MM.1S (cell line): Measurements from ENCODE around the gene APOC1.

Experiments used
- DNase-seq: peaks from one replicate; pipeline ENCODE4 v3.0.0-alpha.2; 2015
- H2AFZ ChIP-seq: fragments of 300-600 bp; sonication (generic); 2 replicates; pipeline ENCODE4 v1.6.0; 2016; ENCODE audit warnings: antibody characterized with exemption, low read length
- H3F3A ChIP-seq: fragments of 300-600 bp; sonication (generic); 2 replicates; pipeline ENCODE4 v1.6.1; 2016; ENCODE audit warnings: mild to moderate bottlenecking, antibody characterized with exemption, low read length, moderate library complexity, mixed read lengths; ENCODE audit not compliant: insufficient read depth
- H3K27ac ChIP-seq: fragments of 300-600 bp; sonication (generic); 2 replicates; pipeline ENCODE4 v1.5.1; 2016; ENCODE audit warnings: mild to moderate bottlenecking, low read length
- H3K27me3 ChIP-seq: fragments of 300-600 bp; sonication (generic); replicated peaks from 2 replicates; pipeline ENCODE4 v1.6.0; 2016; ENCODE audit warnings: low read length; ENCODE audit not compliant: insufficient read depth
- H3K36me3 ChIP-seq: fragments of 300-600 bp; sonication (generic); replicated peaks from 2 replicates; pipeline ENCODE4 v1.6.1; 2016; ENCODE audit warnings: mild to moderate bottlenecking, low read length, mixed read lengths; ENCODE audit not compliant: insufficient read depth
- H3K4me1 ChIP-seq: fragments of 300-600 bp; sonication (generic); 2 replicates; pipeline ENCODE4 v1.6.1; 2016; ENCODE audit warnings: low read length, mixed read lengths
- H3K4me2 ChIP-seq: fragments of 300-600 bp; sonication (generic); 2 replicates; pipeline ENCODE4 v1.6.0; 2016; ENCODE audit warnings: low read depth, low read length
- H3K4me3 ChIP-seq: fragments of 300-600 bp; sonication (generic); 2 replicates; pipeline ENCODE4 v1.5.1; 2016; ENCODE audit warnings: low read length, mixed read lengths
- H3K79me2 ChIP-seq: fragments of 300-600 bp; sonication (generic); 2 replicates; pipeline ENCODE4 v1.6.1; 2016; ENCODE audit warnings: mixed run types, low read length, mixed read lengths
- H3K9ac ChIP-seq: fragments of 300-600 bp; sonication (generic); 2 replicates; pipeline ENCODE4 v1.6.1; 2016; ENCODE audit warnings: low read length, mixed read lengths
- H3K9me2 ChIP-seq: fragments of 300-600 bp; sonication (generic); replicated peaks from 2 replicates; pipeline ENCODE4 v1.6.1; 2016; ENCODE audit warnings: mild to moderate bottlenecking, low read length, mixed read lengths; ENCODE audit not compliant: insufficient read depth
- H3K9me3 ChIP-seq: fragments of 300-600 bp; sonication (generic); replicated peaks from 2 replicates; pipeline ENCODE4 v1.6.1; 2016; ENCODE audit warnings: mild to moderate bottlenecking, low read length, mixed read lengths; ENCODE audit not compliant: insufficient read depth
- H4K20me1 ChIP-seq: fragments of 300-600 bp; sonication (generic); 2 replicates; pipeline ENCODE4 v1.6.1; 2016; ENCODE audit warnings: mild to moderate bottlenecking, low read length, moderate library complexity, mixed read lengths; ENCODE audit not compliant: insufficient read depth
- EZH2 ChIP-seq: fragments of 300-600 bp; sonication (generic); optimal IDR thresholded peaks from 2 replicates; pipeline ENCODE3; 2017; ENCODE audit warnings: low read depth, mild to moderate bottlenecking, antibody characterized with exemption, low read length, mixed read lengths
- EZH2phosphoT487 ChIP-seq: fragments of 300-600 bp; sonication (generic); IDR thresholded peaks from 2 replicates; pipeline ENCODE4 v1.6.1; 2018; ENCODE audit warnings: antibody characterized with exemption, low read length
- TF ChIP-seq, protein P1 (sequence below): fragments of 300-600 bp; sonication (generic); IDR thresholded peaks from 2 replicates; pipeline ENCODE4 v1.5.1; 2016; ENCODE audit warnings: antibody characterized with exemption, low read length, mixed read lengths

The APOC1 gene

DNA sequence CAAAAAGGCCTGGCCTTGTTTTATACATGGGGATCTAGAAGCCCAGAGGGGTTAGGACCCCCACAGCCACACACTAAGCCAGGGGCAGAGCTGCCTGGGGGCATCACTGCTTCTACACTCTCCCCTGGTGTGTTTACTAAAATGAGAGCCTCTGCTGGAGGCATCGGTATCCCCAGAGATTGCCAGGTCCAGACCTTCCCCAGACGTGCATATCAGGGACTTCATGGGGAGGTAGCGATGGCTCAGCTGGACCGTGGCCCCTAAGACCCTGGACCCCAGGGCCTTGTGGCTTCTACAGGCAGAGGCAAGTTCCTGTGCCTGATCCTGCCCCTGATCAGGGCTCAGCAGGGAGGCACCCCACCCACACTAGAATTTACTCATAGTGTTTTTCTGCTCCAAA is 54.3 kb downstream of the APOC1 start:
- H4K20me1 ChIP-seq, result no peaks in the 10 kb centered on the region
- TF ChIP-seq EZH2phosphoT487, result no peak
- no peak for TF ChIP-seq EZH2
- TF ChIP-seq, protein P1, sequence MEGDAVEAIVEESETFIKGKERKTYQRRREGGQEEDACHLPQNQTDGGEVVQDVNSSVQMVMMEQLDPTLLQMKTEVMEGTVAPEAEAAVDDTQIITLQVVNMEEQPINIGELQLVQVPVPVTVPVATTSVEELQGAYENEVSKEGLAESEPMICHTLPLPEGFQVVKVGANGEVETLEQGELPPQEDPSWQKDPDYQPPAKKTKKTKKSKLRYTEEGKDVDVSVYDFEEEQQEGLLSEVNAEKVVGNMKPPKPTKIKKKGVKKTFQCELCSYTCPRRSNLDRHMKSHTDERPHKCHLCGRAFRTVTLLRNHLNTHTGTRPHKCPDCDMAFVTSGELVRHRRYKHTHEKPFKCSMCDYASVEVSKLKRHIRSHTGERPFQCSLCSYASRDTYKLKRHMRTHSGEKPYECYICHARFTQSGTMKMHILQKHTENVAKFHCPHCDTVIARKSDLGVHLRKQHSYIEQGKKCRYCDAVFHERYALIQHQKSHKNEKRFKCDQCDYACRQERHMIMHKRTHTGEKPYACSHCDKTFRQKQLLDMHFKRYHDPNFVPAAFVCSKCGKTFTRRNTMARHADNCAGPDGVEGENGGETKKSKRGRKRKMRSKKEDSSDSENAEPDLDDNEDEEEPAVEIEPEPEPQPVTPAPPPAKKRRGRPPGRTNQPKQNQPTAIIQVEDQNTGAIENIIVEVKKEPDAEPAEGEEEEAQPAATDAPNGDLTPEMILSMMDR, result no peak
- H3K9me3 ChIP-seq, result no peaks in the 10 kb centered on the region
- no peaks in the 10 kb centered on the region for H3K27me3 ChIP-seq
- H3K4me2 ChIP-seq, result no peak overlapping the region
- no peak overlapping the region for H3K9ac ChIP-seq
- no peaks in the 10 kb centered on the region for H3K4me1 ChIP-seq
- H3K79me2 ChIP-seq, result peaks cover 24% of the 10 kb centered on the region
- no peak overlapping the region for H3K4me3 ChIP-seq
- no peak overlapping the region for H2AFZ ChIP-seq
- peaks cover 6% of the 10 kb centered on the region; the same call in 1 of the 2 replicates for H3K36me3 ChIP-seq
- no peaks in the 10 kb centered on the region for H3F3A ChIP-seq
- H3K9me2 ChIP-seq, result no peaks in the 10 kb centered on the region
- no peak overlapping the region for H3K27ac ChIP-seq
- no peak for DNase-seq
